Fibroblast of peridontal ligament (primary cell): ENCODE data around the gene NCOA3.
"Not testable (repeated sequence)": the region's sequence is repeated elsewhere in the genome, so short reads cannot be mapped to it uniquely, and the experiment has no call there.

Experiments
- DNase-seq: peaks from one replicate; pipeline ENCODE4 v3.0.0-alpha.2; 2010; ENCODE audit errors: extremely low read depth

Gene NCOA3

DNA sequence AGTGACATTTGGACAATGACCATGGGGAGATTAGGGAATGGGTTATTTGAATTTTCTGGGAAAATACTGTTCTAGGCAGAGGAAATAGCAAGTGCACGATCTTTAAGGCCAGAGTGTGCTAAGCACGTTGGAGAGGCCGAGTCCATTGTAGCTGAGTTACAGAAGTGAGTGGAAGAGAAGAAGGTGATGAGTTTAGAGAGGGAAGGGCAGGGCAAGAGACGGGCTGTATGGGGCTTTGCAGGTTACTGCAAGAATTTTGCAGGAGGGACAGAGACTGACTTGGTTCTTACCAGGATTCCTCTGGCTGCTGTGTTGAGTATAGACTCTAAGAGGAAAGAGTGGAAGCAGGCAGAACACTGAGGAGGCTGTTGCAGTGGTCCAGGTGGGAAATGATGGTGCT is 1.1 kb upstream of the NCOA3 start:
- no peak for DNase-seq

DNA sequence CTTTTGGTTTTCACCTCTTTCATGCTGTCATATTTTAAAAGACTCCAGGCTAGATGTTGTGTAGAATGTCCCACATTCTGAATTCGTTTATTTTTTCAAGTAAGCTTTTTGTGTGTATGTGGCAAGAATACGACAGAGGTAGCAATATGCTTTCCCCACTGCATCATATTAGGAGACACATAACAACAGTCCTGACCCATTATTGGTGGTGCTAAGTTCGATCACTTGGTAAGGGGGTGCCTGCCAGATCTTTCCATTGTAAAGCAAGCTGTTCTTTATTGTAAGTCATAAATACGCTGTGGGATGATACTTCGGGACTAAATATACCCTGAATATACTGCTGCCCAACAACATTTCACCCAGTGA is 588 bp upstream of the NCOA3 start:
- no peak for DNase-seq

DNA sequence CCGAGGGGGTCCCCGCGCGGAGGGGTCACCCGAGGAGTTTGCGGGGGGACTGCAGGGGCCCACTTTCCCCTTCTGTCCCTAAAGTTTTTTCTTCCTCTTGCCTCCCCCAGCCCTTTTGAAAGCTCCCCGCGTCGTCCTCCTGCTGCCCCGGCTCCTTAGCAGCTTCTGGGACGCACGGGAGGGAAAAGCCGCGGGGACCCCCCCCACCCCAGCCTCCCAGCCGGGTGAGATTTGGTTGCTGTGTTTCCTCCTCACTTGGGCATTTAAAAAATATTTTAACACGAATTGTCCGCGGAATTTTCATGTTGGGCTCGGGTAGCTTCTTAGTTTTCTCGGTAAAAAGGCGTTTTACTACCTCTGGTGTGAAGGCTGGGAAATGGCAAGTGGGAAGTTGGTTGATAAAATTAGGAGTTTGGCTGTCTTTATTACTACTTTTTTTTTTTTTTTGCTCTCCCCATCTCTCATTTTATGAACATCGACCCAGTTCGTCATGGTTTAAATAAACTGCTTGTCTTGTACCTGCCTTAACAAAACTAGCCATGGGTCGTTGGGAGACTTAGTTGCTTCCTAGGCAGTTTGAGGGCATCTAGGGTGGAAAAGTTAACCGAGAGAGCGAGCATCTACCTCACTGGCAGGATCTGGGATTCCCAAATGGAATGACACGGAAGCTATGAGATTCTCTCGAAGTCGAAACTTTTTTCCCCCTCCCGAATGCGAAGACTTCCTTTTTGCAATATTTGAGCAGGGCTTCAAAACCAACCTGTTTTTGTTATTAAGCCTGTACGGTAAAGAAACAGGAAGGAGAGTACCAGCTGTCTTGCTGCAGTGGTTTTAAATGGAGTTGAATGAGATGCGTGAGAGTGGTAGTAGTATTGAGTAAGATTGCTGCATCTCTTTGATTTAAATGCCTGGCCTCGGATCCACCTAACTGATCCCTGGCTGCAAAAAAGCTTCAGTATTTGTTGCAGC is 868 bp downstream of the NCOA3 start:
- DNase-seq = peak; percentile 63

DNA sequence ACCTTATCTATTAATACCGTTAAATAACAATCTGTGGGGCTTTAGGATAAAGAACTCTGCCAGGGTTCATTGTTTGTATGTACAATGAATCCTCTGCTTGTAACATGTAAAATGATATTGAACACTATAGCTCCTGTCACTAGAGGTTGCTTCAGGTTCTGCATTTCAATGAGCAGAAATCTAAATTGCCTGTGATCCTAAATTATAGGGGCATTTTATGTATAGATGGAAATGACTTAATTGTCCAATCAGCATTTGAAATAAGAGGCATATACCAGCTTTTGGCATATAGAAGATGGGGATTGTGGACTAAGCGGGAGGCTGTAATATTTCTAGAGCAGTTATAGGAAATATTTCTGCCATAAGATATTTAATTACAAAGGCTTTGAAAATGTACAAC is 2.0 kb downstream of the NCOA3 start:
- DNase-seq = no peak

DNA sequence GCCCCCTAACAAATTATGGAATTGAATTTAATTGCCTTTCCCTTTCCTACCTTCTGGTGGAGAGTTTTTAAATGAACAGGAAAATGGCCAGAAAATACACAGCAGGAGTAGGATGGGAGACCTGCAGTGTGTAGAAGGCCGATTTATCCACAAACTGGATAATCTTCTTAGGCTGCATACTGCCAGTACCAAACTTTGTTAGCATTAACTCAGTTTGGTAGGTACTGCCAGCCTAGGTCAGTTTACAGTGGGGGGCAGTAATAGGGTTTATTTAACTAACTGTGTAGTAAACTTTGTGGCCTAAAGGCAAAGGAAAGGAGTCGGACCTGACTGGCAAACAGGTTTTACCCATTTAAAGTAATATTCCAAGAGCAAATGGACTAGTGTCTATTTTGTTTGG is 4.6 kb downstream of the NCOA3 start:
- no peak for DNase-seq

DNA sequence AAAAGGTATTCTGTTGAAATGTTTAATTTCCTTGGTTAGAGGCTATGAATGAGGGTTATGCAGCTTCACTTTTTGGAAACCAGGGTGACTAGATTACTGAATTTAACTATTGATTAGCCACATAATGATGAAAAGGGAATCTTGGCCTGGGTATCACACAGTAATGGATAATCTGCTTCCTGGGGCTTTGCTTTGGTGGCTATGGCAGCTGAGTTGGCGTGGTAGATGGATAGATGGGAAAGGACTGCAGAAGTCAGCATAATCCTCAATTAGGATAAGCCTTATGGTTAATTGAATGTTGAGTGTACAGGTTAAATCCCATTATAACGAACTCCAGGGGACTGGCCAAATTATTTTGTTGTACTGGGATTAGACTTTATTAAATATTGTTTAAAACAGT is 5.2 kb downstream of the NCOA3 start:
- DNase-seq = no peak

DNA sequence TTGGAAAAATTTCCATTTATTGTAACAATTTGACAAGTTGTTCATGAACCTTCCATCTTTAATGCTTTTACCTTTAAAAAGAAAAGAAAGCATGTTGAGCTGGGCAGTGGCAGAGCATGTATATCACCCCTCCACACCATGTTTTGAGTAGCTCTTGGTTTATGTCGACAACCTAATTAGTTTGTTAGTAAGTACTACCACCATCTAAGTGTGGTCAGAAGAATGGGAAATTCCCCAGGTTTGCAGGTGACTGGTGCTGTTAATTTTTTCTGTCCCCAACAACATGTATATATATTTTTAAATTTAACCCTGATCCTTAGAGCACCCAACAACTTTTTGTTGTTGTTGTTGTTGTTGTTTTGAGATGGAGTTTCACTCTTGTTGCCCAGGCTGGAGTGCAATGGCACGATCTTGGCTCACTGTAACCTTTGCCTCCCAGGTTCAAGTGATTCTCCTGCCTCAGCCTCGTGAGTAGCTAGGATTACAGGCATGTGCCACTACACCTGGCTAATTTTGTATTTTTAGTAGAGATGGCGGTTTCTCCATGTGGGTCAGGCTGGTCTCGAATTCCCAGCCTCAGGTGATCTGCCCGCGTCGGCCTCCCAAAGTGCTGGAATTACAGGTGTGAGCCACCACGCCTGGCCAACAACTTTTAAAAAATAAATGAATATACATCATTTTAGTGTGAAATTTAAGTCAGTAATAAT is 5.7 kb downstream of the NCOA3 start:
- DNase-seq = not testable (repeated sequence)

DNA sequence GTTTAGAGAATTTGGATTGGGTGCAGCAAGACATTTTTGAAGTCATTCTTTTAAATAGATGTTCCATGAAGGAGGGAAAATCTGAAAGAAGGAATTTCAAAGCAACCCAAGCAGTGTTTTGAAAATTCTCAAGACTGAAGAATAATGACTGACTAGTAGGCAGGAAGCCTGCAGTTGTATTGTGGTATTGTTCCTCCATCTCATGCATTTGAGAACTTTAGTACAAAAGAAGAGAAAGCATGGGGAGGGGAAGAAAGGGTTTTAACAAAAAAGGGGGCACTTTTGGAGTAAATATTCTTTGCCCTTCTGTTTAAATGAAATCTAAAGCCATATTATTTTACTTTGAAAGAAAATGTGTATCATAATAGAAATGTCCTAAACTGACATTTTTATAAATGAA is 6.6 kb downstream of the NCOA3 start:
- DNase-seq = no peak

DNA sequence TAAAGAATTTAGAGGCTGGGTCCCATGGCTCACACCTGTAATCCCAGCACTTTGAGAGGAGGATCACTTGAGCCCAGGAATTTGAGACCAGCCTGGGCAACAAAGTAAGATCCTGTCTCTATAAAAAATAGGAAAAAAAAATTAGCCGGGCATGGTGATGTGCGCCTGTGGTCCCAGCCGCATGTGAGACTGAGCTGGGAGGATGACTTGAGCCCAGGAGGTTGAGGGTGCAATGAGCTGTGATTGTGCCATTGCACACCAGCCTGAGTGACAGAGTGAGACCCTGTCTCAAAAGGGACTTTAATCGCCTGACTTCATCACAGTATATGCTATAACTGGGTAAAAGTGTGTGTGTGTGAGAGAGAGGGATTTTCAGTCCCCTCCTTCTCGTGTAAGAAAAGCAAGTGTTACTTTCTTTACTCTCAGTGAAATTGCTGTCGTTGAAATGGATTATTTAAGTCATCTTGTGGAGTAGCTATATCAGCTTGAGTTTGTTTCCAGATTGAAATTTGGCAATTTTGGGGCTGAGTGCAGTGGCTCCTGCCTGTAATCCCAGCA is 7.5 kb downstream of the NCOA3 start:
- no peak for DNase-seq

DNA sequence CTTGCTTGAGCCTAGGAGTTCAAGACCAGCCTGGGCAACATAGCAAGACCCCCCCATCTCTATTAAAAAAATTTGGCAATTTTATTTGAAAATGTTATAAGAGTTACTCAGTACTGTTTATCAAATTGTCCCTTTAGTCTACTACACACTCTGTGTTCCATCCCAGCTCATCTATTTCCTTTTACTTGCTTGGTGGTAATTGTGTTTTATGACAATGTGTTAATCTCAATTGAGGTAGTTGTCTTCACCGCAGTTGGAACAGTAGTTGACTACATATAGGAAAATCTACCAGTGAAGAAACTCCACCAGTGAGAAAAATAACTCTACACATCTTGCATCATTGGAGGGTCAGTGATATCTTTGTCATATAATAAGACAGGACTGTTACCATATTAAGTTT is 8.0 kb downstream of the NCOA3 start:
- no peak for DNase-seq

DNA sequence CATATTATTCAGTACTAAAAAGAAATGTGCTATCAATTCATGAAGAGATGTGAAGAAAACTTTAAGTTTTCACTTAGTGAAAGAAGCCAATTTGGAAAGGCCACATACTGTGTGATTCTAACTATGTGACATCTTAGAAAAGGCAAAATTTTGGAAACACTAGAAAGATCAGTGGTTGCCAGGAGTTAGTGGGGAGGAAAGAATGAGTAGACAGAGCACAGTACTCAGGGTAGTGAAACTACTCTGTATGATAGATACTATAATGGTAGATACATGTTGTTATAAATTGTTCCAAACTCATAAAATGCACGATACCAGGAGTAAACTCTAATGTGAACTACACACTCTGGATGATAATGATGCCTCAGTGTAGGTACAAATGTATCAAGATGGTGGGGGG is 14.2 kb downstream of the NCOA3 start:
- no peak for DNase-seq

DNA sequence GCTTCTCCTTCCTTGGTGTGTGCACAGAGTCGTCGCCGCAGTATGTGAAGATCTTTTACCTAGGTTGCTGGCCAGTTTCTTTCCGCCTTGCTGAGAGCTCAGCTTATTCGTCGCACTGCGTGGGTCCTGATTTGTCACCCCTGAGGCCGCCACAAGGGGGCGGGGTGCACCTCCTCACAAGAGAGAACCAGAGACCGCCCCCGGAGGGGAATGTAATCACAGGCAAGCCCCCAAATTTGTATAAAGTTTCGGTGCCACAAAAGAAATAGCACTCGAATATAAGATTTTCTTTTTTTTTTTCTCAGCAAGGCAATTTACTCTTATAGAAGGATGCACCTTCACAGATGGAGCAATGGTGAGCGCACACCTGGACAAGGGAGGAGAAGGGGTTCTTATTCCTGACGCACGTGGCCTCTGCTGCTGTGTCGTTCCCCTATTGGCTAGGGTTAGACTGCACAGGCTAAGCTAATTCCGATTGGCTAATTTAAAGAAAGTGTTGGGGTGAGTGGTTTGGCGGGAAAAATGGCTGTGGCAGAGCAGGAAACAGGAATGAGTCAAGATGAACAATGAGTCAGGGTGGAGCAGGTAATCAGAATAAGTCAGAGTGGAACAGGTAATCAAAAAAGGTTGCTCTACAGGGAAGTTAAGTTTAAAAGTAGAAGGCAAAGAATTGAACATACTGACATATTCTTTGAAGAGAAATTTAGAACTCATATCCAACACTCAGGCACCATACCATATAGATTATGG is 19.5 kb downstream of the NCOA3 start:
- no peak for DNase-seq

DNA sequence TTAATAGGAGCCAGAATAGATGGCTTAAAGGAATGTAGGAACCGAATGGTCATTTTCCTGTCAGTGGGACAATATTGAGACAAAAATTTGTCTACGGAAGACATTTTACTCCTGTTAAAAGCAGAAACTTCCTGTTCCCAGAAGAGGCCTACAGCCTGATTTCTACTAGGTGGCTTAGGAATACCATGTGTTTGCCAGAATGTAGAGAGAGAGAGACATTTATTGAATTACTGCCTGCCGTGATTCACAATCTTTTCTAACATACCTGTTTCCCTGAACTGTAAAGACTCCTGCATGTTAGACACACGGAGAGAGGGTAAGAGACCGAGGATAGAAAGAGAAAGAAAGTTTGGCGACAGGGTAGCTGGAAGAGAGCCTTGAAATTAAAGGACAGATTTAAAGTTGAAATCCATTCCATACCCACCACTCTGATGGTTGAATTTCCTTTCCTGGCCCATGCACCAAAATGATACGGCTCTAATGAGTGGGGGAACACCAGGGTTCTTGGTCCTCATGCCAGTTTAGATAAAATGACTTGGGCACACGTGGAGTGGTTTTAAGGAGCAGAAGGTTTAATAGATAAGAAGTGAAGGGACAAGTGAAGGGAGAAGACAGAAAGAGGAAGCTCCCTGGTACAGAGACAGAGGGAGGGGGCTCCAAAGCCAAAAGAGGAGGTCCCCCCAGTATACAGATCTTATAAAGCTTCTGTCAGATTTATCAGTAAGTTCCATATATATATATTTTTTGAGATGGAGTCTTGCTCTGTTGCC is 22.5 kb downstream of the NCOA3 start:
- DNase-seq = no peak

DNA sequence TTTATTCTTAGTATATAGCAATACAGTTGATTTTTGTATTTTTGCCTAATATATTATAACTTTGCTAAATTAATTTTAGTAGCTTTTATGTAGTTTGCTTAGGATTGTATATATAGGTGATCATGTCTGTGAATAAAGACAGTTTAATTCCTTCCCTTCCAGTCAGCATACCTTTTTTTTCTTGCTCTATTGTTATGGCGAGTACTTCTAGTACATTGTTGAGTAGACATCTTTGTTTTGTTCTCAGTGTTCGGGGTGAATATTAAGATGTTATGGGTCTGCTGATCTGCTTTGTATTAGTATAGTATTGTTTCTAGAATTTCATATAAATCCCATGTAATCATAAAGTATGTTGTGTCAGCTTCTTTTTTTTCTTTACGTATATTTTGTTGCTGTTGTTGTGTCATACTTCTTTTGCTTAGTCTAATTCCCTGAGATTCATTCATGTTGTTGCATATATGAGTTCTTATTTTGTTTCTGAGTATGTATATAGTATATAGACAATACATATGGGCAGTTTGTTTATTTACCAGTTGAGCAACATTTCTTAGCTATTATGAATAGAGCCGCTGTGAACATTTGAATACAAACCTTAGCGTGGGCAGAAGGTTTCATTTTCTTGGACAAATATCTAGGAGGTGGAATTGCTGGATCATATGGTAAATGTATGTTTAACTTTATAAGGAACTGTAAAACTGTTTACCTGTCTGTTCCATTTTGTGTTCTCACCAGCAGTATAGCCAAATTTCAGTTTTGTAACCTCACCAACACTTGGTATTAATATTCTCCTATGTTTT is 25.5 kb downstream of the NCOA3 start:
- no peak for DNase-seq

DNA sequence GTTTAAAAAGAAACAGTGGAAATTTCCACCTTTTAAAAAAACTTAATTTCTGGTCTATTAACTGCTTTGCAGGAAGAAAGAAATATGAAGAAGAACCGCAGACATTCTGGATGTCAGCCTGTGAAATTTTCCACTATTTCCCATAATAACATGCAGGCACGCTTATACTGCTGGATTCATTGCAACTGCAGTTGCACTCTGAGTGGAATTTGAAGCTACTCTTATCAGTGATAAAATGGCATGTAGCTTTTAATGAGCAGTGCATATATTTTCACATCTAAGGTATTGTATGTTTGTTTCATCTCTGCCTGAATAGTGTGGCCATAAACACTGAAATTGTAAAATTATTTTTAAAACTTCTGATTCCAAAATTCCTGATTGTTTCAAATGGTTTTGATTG is 28.2 kb downstream of the NCOA3 start:
- peak; percentile 46 for DNase-seq

DNA sequence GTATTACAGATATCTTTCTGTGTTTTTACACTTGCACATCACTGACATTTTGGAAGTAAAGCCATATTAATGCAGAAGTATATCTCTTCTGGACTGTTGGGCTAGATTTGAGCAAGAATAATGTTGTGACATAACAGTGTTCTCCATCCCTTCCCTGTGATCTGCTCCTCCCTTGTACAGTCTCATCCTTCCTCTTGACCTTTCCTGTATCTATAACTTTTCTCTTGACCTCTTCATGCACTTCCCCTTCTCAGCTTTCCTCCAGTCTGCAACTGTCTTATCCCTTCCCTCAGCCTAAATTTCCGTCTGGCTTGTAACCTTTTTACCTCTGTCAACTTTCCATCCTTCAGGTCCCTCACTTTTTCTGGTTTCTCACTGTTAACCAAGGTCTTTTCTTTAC is 29.8 kb downstream of the NCOA3 start:
- DNase-seq = no peak

DNA sequence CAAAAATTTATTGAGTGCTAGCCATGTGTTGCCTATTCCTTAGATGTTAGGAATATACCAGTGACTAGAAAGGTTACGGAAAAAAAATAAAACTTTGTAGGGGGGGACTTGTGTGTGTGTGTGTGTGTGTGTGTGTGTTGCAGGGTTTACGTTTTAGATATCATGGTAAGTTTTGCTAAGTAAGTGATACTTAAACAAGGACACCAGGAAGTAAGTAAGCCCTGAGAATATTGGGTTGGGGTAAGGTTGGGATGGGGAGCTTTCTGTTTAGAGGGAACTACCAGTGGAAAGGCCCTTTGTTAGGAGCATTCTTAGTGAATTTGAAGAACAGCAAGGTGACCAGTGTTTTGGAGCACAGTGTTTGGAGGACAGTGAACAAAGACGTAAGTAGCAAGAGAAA is 30.3 kb downstream of the NCOA3 start:
- no peak for DNase-seq

DNA sequence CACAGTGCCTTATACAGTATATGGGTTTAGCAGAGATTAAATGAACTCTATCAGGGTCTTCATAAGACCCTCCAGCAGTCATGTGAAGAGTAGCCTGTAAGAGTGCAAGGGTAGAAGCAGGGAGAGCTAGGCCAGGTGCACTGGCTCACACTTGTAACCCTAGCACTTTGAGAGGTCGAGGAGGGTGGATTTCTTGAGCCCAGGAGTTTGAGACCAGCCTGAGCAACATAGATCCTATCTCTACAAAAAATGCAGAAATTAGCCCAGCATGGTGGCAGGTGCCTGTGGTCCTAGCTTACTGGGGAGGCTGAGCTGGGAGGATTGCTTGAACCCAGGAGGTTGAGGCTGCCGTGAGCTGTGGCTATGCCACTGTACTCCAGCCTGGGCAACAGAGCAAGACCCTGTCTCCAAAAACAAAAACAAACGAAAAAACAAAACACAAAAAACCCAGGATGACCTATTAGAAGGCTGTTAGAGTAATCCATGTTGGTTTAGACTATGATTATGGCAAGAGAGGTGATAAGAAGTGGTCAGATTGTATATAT is 31.9 kb downstream of the NCOA3 start:
- DNase-seq = no peak

DNA sequence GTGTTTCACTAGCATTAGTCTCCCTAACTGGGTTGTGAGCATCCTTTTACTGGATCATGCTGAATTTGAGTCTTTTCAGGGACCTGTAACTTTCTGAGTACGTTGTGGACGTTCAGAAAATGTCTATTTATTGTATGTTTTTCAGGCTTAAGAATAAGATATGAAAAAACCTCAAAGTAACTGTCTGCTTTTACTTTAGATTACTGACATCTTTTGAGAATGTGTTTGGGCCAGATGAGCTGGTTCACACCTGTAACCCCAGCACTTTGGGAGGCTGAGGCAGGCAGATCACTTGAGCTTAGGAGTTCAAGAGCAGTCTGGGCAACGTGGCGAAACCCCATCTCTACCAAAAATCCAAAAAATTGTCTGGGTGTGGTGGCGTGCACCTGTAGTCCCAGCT is 32.7 kb downstream of the NCOA3 start:
- no peak for DNase-seq

DNA sequence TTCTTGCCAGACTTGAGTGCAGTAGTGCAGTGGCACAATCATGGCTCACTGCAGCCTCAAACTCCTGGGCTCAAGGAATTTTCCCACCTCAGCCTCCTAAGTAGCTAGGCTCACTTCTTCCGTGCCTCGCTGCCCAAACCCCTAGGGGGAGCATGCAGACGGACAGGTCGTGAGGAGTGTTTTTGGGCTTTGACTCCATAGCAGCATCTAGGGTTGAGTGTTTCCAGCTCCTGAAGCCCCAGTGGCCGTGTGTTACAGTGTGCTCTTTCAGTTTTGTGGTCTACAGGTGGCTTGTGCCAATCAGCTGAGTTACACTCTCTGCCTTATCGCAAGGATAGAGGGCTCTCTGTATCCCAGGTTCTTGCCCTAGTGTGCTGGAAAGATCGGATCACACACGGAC is 33.4 kb downstream of the NCOA3 start:
- DNase-seq = no peak
